ENCODE results near the gene B9D2.
"Not testable (repeated sequence)": the region's sequence is repeated elsewhere in the genome, so short reads cannot be mapped to it uniquely, and the experiment has no call there.

B9D2 gene

GRCh38 chr19:41386442-41386841, 22.5 kb upstream of the B9D2 start:
- no peak for DNase-seq (ENCODE audit: low read depth)
- no peak overlapping the region for H3K4me3 ChIP-seq (ENCODE audit: low read length)
- TF ChIP-seq CTCF (conservative IDR thresholded peaks at IDR 0.05; ENCODE audit: low read length): no peak

GRCh38 chr19:41384351-41384750, 20.4 kb upstream of the B9D2 start:
- no peak for TF ChIP-seq CTCF (conservative IDR thresholded peaks at IDR 0.05; ENCODE audit: low read length)
- no peak overlapping the region for H3K4me3 ChIP-seq (ENCODE audit: low read length)
- DNase-seq (ENCODE audit: low read depth): no peak

- H3K4me3 ChIP-seq (ENCODE audit: low read length); DNase-seq (ENCODE audit: low read depth): not testable (repeated sequence)
Measured at GRCh38 chr19:41381536-41381935, 17.6 kb upstream of the B9D2 start.

- no peak for DNase-seq (ENCODE audit: low read depth)
- TF ChIP-seq CTCF (conservative IDR thresholded peaks at IDR 0.05; ENCODE audit: low read length): no peak
- no peak overlapping the region for H3K4me3 ChIP-seq (ENCODE audit: low read length)
Measured at GRCh38 chr19:41377977-41378709, 14.2 kb upstream of the B9D2 start.

- no peak for DNase-seq (ENCODE audit: low read depth)
- H3K4me3 ChIP-seq (ENCODE audit: low read length): peak overlapping the region; percentile 60
- TF ChIP-seq CTCF (conservative IDR thresholded peaks at IDR 0.05; ENCODE audit: low read length): no peak
Measured at GRCh38 chr19:41376998-41377365, 13.0 kb upstream of the B9D2 start.

GRCh38 chr19:41376241-41376997, 12.5 kb upstream of the B9D2 start, which contains the start of gene TMEM91:
TSS of gene TMEM91 (plus strand) at chr19:41376533. CDS start at chr19:41378310, 1,777 bp downstream.
- H3K4me3 ChIP-seq (ENCODE audit: low read length): peak within 1 kb of the TSS; percentile 60
- DNase-seq (ENCODE audit: low read depth): no peak

GRCh38 chr19:41373993-41374392, 10.0 kb upstream of the B9D2 start:
- TF ChIP-seq CTCF (conservative IDR thresholded peaks at IDR 0.05; ENCODE audit: low read length): no peak
- no peak overlapping the region for H3K4me3 ChIP-seq (ENCODE audit: low read length)
- peak; percentile 91 for DNase-seq (ENCODE audit: low read depth)

More at GRCh38 chr19:41376241-41376997, 12.5 kb upstream of the B9D2 start, which contains the start of gene TMEM91:
- TF ChIP-seq CTCF (conservative IDR thresholded peaks at IDR 0.05; ENCODE audit: low read length): no peak
